Measurements from ENCODE around the gene TMEM266. TPM values are rescaled to one million over a fixed set of nuclear protein-coding genes. Genes with fewer than 3 reads are reported as not detected.

Gene TMEM266
- total and polyA plus RNA-seq, 10 donors = 0.61 to 1.8 (median 1.4) TPM

- intact Hi-C loops (cut with DNase I; ENCODE audit: low total_unique reads) = loop anchor here (10.0 kb wide), 1 partner anchor 331 kb away; no protein-coding TSS in a partner anchor
- 64 to 89% (median 73%) methylated on average over 2 of the region's 2 CpGs for WGBS, 5 donors
- no peak for DNase-seq
- Histone ChIP-seq H3K36me3 (no peaks in the 10 kb centered on the region), H3K27ac (no peak overlapping the region), H3K27me3 (replicated peaks in 1 of 7) (peaks cover 0 to 9% (median 0%) of the 10 kb centered on the region in 7 donors), H3K4me3 (no peak overlapping the region), H3K4me1 (peaks cover 10 to 16% (median 14%) of the 10 kb centered on the region in 6 donors), H3K9me3 (no peaks in the 10 kb centered on the region)
- TF ChIP-seq CTCF (IDR thresholded peaks at IDR 0.05 in 8 of 11, conservative IDR thresholded peaks at IDR 0.05 in 3 of 11) (no peak), POLR2AphosphoS5 (IDR thresholded peaks at IDR 0.05) (no peak), POLR2A (IDR thresholded peaks at IDR 0.05) (no peak)
These were observed 75.7 kb downstream of the TMEM266 start for GRCh38 chr15:76135516-76135915.

GRCh38 chr15:76138436-76138835 is 78.7 kb downstream of the TMEM266 start:
- 70 to 83% (median 71%) methylated on average over 5 of the region's 5 CpGs for WGBS, 5 donors
- peaks cover 0 to 21% (median 0%) of the 10 kb centered on the region in 7 donors for H3K27me3 ChIP-seq (replicated peaks in 1 of 7)
- no peak overlapping the region for H3K4me3 ChIP-seq
- intact Hi-C loops (cut with DNase I; ENCODE audit: low total_unique reads) = loop anchor here (10.0 kb wide), 1 partner anchor 334 kb away; no protein-coding TSS in a partner anchor
- TF ChIP-seq POLR2A (IDR thresholded peaks at IDR 0.05) (no peak), CTCF (IDR thresholded peaks at IDR 0.05 in 8 of 11, conservative IDR thresholded peaks at IDR 0.05 in 3 of 11) (no peak), POLR2AphosphoS5 (IDR thresholded peaks at IDR 0.05) (no peak)
- peaks cover 10 to 20% (median 14%) of the 10 kb centered on the region in 6 donors for H3K4me1 ChIP-seq
- DNase-seq = no peak
- H3K36me3 ChIP-seq = no peaks in the 10 kb centered on the region
- H3K9me3 ChIP-seq = no peaks in the 10 kb centered on the region
- H3K27ac ChIP-seq = no peak overlapping the region

GRCh38 chr15:76139368-76140073 is 79.7 kb downstream of the TMEM266 start:
- WGBS, 5 donors = 27 to 34% (median 31%) methylated on average over 10 to 16 of the region's 16 CpGs
- intact Hi-C loops (cut with DNase I; ENCODE audit: low total_unique reads) = loop anchor here (5.0 to 10.0 kb wide), 2 partner anchors 82 to 335 kb away; partner anchors contain the start of gene TMEM266
- H3K4me3 ChIP-seq = peak overlapping the region in 2 of 8 donors; percentile 16 to 23
- peaks cover 10 to 20% (median 14%) of the 10 kb centered on the region in 6 donors for H3K4me1 ChIP-seq
- H3K9me3 ChIP-seq = no peaks in the 10 kb centered on the region
- H3K27ac ChIP-seq = peak overlapping the region in 6 of 8 donors; percentile 34 to 69 (median 50)
- TF ChIP-seq POLR2AphosphoS5 (IDR thresholded peaks at IDR 0.05) (no peak), CTCF (IDR thresholded peaks at IDR 0.05 in 8 of 11, conservative IDR thresholded peaks at IDR 0.05 in 3 of 11) (peak; percentile 82 to 96 (median 92))
- H3K36me3 ChIP-seq = no peaks in the 10 kb centered on the region
- DNase-seq = no peak
- H3K27me3 ChIP-seq (replicated peaks in 1 of 7) = peaks cover 0 to 24% (median 0%) of the 10 kb centered on the region in 7 donors

- DNase-seq = no peak
- TF ChIP-seq POLR2AphosphoS5 (IDR thresholded peaks at IDR 0.05) (peak; percentile 21 to 67 (median 43)), CTCF (IDR thresholded peaks at IDR 0.05 in 8 of 11, conservative IDR thresholded peaks at IDR 0.05 in 3 of 11) (no peak)
- peaks cover 10 to 20% (median 14%) of the 10 kb centered on the region in 6 donors for H3K4me1 ChIP-seq
- WGBS, 5 donors = 11 to 21% (median 16%) methylated on average over 14 of the region's 14 CpGs
- peaks cover 0 to 26% (median 0%) of the 10 kb centered on the region in 7 donors for H3K27me3 ChIP-seq (replicated peaks in 1 of 7)
- peak overlapping the region in 6 of 8 donors; percentile 34 to 69 (median 50) for H3K27ac ChIP-seq
- intact Hi-C loops (cut with DNase I; ENCODE audit: low total_unique reads) = loop anchor here (5.0 kb wide), 1 partner anchor 83 kb away; the partner anchor contains the start of gene TMEM266
- peak overlapping the region in 3 of 8 donors; percentile 14 to 23 (median 16) for H3K4me3 ChIP-seq
- no peaks in the 10 kb centered on the region for H3K36me3 ChIP-seq
- H3K9me3 ChIP-seq = no peaks in the 10 kb centered on the region
These were observed 80.3 kb downstream of the TMEM266 start for GRCh38 chr15:76140074-76140464.

Measured in spleen (tissue), 11 donors.